ENCODE measurements around the gene CTNNA2.

DNA sequence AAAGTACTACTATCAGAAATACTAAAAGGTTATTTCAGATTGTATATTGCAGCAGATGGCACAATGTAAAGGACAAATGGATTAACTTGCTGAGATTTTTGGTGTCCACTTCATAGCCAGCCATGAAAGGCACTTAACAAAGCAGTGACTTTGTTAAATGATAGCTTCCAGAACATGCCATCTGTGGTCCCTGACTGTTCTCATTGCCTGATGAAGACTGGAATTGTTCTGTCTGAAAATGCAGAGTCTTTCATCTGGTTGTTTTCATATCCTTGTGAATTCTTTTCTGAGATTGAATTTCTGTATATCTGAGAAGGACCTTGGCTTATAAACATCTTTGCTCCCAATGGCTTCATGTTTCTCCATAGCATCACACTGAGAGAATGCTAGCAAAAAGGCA lies 836.1 kb downstream of the CTNNA2 start:
- TF ChIP-seq EP300 (IDR thresholded peaks at IDR 0.05): no peak
- no peak for TF ChIP-seq CTCF (IDR thresholded peaks at IDR 0.05)
- TF ChIP-seq POLR2A (IDR thresholded peaks at IDR 0.05): no peak
- no peak for TF ChIP-seq POLR2AphosphoS5 (IDR thresholded peaks at IDR 0.05)
